Right atrium auricular region (tissue), 2 donors: ENCODE data around the gene DHRS7. TPM values are rescaled to one million over a fixed set of nuclear protein-coding genes. Genes with fewer than 3 reads are reported as not detected.

Experiments used
- DNase-seq: peaks from one replicate; pipeline ENCODE4 v3.0.0-alpha.2; 2019; ENCODE audit warnings: low spot score
- H3K27ac ChIP-seq, 2 donors: fragments of 200-600 bp; sonication (generic); 1 replicate in 1 of 2; 2 replicates in 1 of 2; pipeline ENCODE4 v1.5.1; 2016 to 2019
- H3K27me3 ChIP-seq, 2 donors: fragments of 200-600 bp; sonication (generic); one replicate each; pipeline versions ENCODE4 v1.5.1 to v1.6.0; 2017 to 2019
- H3K36me3 ChIP-seq: fragments of 200-600 bp; sonication (generic); one replicate; pipeline ENCODE4 v1.5.1; 2016
- H3K4me1 ChIP-seq, 2 donors: fragments of 200-600 bp; sonication (generic); one replicate each; pipeline versions ENCODE4 v1.5.1 to v1.6.0; 2017 to 2019
- H3K4me3 ChIP-seq, 2 donors: fragments of 200-600 bp; sonication (generic); 1 replicate in 1 of 2; 2 replicates in 1 of 2; pipeline ENCODE4 v1.5.1; 2017 to 2019; ENCODE audit warnings: mild to moderate bottlenecking in 1 of 2, moderate library complexity in 1 of 2
- H3K9me3 ChIP-seq, 2 donors: fragments of 200-600 bp; sonication (generic); one replicate each; pipeline ENCODE4 v1.5.1; 2019
- total RNA-seq, 2 donors: library from RNA; depleted of rRNA; stranded (reverse); fragments of >200 nt; gene quantifications; one replicate each; pipeline ENCODE4 v1.1.0, GENCODE V29; 2016
- TF ChIP-seq, protein P1 (sequence below), 2 donors: fragments of 200-600 bp; sonication (generic); IDR thresholded peaks; one replicate each; pipeline ENCODE4 v1.5.1; 2019; ENCODE audit warnings: antibody characterized with exemption in 2 of 2

The DHRS7 gene
- total RNA-seq, 2 donors from 2014 or later: 57.6 to 71.8 TPM

GRCh38 chr14:60154671-60155070, 10.5 kb downstream of the DHRS7 start:
- Histone ChIP-seq H3K4me3 (no peak overlapping the region), H3K4me1 (peaks cover 0 to 20% of the 10 kb centered on the region in 2 donors), H3K9me3 (no peaks in the 10 kb centered on the region), H3K27ac (no peak overlapping the region), H3K36me3 (peaks cover 33% of the 10 kb centered on the region), H3K27me3 (no peaks in the 10 kb centered on the region)
- DNase-seq: no peak
- TF ChIP-seq, protein P1, sequence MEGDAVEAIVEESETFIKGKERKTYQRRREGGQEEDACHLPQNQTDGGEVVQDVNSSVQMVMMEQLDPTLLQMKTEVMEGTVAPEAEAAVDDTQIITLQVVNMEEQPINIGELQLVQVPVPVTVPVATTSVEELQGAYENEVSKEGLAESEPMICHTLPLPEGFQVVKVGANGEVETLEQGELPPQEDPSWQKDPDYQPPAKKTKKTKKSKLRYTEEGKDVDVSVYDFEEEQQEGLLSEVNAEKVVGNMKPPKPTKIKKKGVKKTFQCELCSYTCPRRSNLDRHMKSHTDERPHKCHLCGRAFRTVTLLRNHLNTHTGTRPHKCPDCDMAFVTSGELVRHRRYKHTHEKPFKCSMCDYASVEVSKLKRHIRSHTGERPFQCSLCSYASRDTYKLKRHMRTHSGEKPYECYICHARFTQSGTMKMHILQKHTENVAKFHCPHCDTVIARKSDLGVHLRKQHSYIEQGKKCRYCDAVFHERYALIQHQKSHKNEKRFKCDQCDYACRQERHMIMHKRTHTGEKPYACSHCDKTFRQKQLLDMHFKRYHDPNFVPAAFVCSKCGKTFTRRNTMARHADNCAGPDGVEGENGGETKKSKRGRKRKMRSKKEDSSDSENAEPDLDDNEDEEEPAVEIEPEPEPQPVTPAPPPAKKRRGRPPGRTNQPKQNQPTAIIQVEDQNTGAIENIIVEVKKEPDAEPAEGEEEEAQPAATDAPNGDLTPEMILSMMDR (IDR thresholded peaks at IDR 0.05): no peak

DNA sequence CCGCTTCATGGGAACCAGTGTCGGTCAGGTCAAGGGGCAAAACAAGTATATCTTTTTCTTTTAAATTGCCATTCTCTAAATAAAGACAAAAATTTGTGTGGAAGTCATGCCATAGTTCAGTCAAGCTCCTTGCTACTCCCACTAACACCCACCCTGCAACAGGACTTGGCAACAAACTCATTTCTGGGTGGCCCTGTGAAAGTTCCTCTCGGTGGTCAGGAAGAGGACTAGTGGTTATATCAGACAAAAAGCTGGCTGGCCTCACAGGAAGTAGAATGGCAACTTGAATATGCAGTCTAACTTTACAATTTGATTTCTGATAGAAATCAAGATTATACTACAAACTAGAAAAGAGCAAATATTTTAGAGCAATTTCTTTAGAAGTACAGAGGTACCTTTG, 11.2 kb downstream of the DHRS7 start:
- no peak overlapping the region for H3K27ac ChIP-seq
- no peaks in the 10 kb centered on the region for H3K9me3 ChIP-seq
- H3K4me1 ChIP-seq: peaks cover 0 to 20% of the 10 kb centered on the region in 2 donors
- peaks cover 39% of the 10 kb centered on the region for H3K36me3 ChIP-seq
- no peak for DNase-seq
- H3K27me3 ChIP-seq: no peaks in the 10 kb centered on the region
- TF ChIP-seq, protein P1 (IDR thresholded peaks at IDR 0.05): no peak
- H3K4me3 ChIP-seq: no peak overlapping the region

GRCh38 chr14:60151715-60152114, 13.5 kb downstream of the DHRS7 start:
- DNase-seq: peak; percentile 90

DNA sequence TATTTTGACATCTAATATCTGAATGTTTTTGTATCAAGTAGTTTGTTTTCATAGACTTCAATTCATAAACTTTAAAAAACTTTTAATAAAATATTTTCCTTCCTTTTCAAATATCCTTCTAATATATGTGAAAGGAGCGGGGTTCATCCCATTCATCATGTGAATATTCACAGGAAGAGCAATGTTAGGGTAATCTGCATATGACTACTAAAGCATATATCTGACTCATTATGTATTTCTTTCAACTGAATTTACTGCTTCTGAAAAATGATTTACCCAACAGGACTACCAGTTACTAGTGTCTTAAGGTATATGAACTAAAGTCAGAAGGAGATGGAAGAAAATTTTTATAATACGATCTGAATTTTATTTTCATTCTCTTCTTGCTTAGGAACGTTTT, 30.5 kb downstream of the DHRS7 start:
- DNase-seq: no peak
- no peaks in the 10 kb centered on the region for H3K4me1 ChIP-seq
- H3K27me3 ChIP-seq: no peaks in the 10 kb centered on the region
- no peak overlapping the region for H3K4me3 ChIP-seq
- H3K36me3 ChIP-seq: no peaks in the 10 kb centered on the region
- TF ChIP-seq, protein P1 (IDR thresholded peaks at IDR 0.05): no peak
- no peaks in the 10 kb centered on the region for H3K9me3 ChIP-seq
- H3K27ac ChIP-seq: no peak overlapping the region

More at GRCh38 chr14:60151715-60152114, 13.5 kb downstream of the DHRS7 start:
- H3K4me1 ChIP-seq: peaks cover 0 to 20% of the 10 kb centered on the region in 2 donors
- H3K27me3 ChIP-seq: no peaks in the 10 kb centered on the region
- H3K9me3 ChIP-seq: no peaks in the 10 kb centered on the region
- peaks cover 51% of the 10 kb centered on the region for H3K36me3 ChIP-seq
- no peak overlapping the region for H3K4me3 ChIP-seq
- peak overlapping the region; percentile 47 to 71 for H3K27ac ChIP-seq
- TF ChIP-seq, protein P1 (IDR thresholded peaks at IDR 0.05): no peak

GRCh38 chr14:60133487-60133886, 31.7 kb downstream of the DHRS7 start:
- H3K4me1 ChIP-seq: no peaks in the 10 kb centered on the region
- no peaks in the 10 kb centered on the region for H3K27me3 ChIP-seq
- no peak overlapping the region for H3K4me3 ChIP-seq
- no peak overlapping the region for H3K27ac ChIP-seq
- no peak for DNase-seq
- TF ChIP-seq, protein P1 (IDR thresholded peaks at IDR 0.05): no peak
- peaks cover 2% of the 10 kb centered on the region for H3K36me3 ChIP-seq
- no peaks in the 10 kb centered on the region for H3K9me3 ChIP-seq

DNA sequence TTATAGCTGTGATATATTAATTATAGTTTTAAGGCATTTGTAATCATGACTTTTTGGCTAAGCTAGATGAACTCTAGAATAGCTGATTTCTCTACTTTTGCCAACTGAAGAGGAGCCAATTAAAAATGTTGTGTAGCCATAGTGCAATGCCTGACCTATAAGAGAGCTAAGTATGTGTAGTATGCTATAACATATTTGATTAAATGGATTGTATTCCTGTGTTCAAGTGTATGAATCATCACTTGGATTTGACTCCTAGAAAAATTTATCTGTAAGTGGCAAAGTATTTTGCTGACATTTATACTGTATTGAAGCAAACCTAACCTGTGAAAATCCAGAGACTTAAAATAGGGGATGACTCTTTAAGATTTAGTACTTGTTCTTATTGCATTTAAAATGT, 39.3 kb downstream of the DHRS7 start:
- Histone ChIP-seq H3K36me3 (peaks cover 72% of the 10 kb centered on the region), H3K9me3 (no peaks in the 10 kb centered on the region), H3K4me1 (no peaks in the 10 kb centered on the region), H3K27ac (no peak overlapping the region), H3K27me3 (no peaks in the 10 kb centered on the region), H3K4me3 (no peak overlapping the region)
- TF ChIP-seq, protein P1 (IDR thresholded peaks at IDR 0.05): no peak
- DNase-seq: no peak
